ENCODE data around the gene TNFAIP2. TPM values are rescaled to one million over a fixed set of nuclear protein-coding genes. Genes with fewer than 3 reads are reported as not detected.
A peak's percentile ranks its signal among the peaks of the same experiment; 100 is the strongest.

The TNFAIP2 gene
- total RNA-seq, 1 experiment from 2014 or later: 87.3 TPM

DNA sequence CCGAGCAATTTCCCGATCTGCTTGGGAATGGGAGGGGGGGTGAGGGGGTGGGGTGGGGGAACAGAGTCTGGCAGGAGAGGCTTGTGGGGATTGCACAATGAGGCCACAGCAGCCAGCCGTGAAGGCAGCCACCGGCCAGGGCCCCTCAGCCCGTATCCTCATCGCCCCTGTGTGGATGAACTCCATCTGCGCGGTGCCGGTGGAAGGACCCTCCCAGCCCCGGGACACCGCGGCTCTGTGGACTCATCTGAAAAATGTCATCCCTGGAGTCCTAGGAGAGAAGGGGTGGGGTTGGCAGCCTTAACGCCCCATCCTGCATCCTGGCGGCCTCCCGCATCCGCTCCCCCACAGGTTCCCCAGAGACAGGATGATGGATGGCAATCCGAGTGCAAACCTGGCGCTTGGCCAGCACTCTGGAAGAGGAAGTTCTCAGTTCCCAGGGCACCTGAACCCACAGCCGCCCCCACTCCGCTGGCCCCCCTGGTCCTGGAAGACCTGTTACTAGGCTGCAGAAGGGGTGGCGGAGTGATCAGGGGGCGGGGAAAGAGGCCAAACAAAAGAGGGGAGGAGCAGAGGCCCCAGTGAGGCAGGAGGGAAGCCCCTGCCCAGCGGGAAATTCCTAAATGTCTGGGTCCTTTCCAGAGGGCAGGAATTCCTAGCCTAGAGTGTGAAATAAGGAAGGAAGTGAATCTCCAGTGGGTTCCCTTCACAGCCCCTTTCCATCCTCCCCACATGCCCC, 1.2 kb upstream of the TNFAIP2 start:
- Histone ChIP-seq H3K4me3 (ENCODE audit: low read length) (no peak overlapping the region), H3K27me3 (ENCODE audit: low read length) (no peaks in the 10 kb centered on the region), H3K9me2 (replicated peaks; ENCODE audit: low read length) (no peaks in the 10 kb centered on the region), H4K20me1 (ENCODE audit: low read length) (0 out of 2 replicates have a peak, but pooled peaks cover 6% of the 10 kb centered on the region), H3F3A (ENCODE audit: low read length, unreplicated experiment) (no peaks in the 10 kb centered on the region), H3K36me3 (ENCODE audit: low read depth, low read length) (no peaks in the 10 kb centered on the region), H3K4me1 (ENCODE audit: insufficient read depth, low read length) (peaks cover 32% of the 10 kb centered on the region), H3K27ac (ENCODE audit: low read length) (no peak overlapping the region), H3K9me3 (ENCODE audit: low read length) (no peaks in the 10 kb centered on the region), H3K79me2 (ENCODE audit: low read length) (peaks cover 35% of the 10 kb centered on the region), H3K9ac (ENCODE audit: low read length) (no peak overlapping the region), H2AFZ (ENCODE audit: low read length) (no peak overlapping the region), H3K4me2 (ENCODE audit: low read length) (peak overlapping the region; percentile 88; the same call in 1 of the 2 replicates)
- ChIA-PET POLR2A (ENCODE audit: unreplicated experiment) (no interaction called here), CTCF (no interaction called here)
- TF ChIP-seq, protein P1, sequence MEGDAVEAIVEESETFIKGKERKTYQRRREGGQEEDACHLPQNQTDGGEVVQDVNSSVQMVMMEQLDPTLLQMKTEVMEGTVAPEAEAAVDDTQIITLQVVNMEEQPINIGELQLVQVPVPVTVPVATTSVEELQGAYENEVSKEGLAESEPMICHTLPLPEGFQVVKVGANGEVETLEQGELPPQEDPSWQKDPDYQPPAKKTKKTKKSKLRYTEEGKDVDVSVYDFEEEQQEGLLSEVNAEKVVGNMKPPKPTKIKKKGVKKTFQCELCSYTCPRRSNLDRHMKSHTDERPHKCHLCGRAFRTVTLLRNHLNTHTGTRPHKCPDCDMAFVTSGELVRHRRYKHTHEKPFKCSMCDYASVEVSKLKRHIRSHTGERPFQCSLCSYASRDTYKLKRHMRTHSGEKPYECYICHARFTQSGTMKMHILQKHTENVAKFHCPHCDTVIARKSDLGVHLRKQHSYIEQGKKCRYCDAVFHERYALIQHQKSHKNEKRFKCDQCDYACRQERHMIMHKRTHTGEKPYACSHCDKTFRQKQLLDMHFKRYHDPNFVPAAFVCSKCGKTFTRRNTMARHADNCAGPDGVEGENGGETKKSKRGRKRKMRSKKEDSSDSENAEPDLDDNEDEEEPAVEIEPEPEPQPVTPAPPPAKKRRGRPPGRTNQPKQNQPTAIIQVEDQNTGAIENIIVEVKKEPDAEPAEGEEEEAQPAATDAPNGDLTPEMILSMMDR (conservative IDR thresholded peaks at IDR 0.05; ENCODE audit: low read depth, low read length): no peak
- TF ChIP-seq EZH2phosphoT487 (IDR thresholded peaks at IDR 0.05; ENCODE audit: borderline replicate concordance, low read length): no peak
- no peak for TF ChIP-seq EZH2 (IDR thresholded peaks at IDR 0.05; ENCODE audit: low read length, unreplicated experiment)
- no peak for ATAC-seq
- BruUV-seq (replicated peaks): no TSS peak
- DNase-seq: peak; percentile 65
- intact Hi-C loops (cut with micrococcal nuclease): no loop called here

DNA sequence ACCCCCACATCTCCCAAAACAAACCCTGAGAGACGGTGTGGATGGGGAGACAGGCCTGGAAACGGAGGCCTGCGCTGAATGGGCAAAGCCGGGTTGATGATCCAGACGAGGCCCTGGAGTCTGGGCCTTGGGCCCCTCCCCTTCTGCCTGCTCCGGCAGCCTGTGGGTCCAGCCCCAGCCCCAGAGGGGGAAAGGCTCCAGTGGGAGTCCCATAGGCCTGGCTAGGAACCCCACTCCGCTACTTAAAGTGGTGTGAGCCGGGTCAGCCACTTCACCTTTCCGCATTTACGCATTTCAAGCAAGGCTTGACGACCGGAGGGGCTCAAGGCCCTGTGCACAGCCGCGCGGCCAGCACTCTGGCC, 695 bp upstream of the TNFAIP2 start:
- ChIA-PET POLR2A (ENCODE audit: unreplicated experiment) (no interaction called here), CTCF (no interaction called here)
- H3K4me3 ChIP-seq (ENCODE audit: low read length): peak overlapping the region; percentile 80
- H3K27ac ChIP-seq (ENCODE audit: low read length): no peak overlapping the region
- TF ChIP-seq EZH2 (IDR thresholded peaks at IDR 0.05; ENCODE audit: low read length, unreplicated experiment) (no peak), EZH2phosphoT487 (IDR thresholded peaks at IDR 0.05; ENCODE audit: borderline replicate concordance, low read length) (no peak)
- TF ChIP-seq, protein P1 (conservative IDR thresholded peaks at IDR 0.05; ENCODE audit: low read depth, low read length): no peak
- no peaks in the 10 kb centered on the region for H3K9me2 ChIP-seq (replicated peaks; ENCODE audit: low read length)
- 0 out of 2 replicates have a peak overlapping the region, but pooled peaks have one; percentile 37 for H3K9ac ChIP-seq (ENCODE audit: low read length)
- H3K27me3 ChIP-seq (ENCODE audit: low read length): no peaks in the 10 kb centered on the region
- peaks cover 36% of the 10 kb centered on the region for H3K4me1 ChIP-seq (ENCODE audit: insufficient read depth, low read length)
- no peak for DNase-seq
- intact Hi-C loops (cut with micrococcal nuclease): no loop called here
- no peaks in the 10 kb centered on the region for H3K36me3 ChIP-seq (ENCODE audit: low read depth, low read length)
- H2AFZ ChIP-seq (ENCODE audit: low read length): peak overlapping the region; percentile 81
- no peaks in the 10 kb centered on the region for H3K9me3 ChIP-seq (ENCODE audit: low read length)
- no TSS peak for BruUV-seq (replicated peaks)
- H4K20me1 ChIP-seq (ENCODE audit: low read length): 0 out of 2 replicates have a peak, but pooled peaks cover 6% of the 10 kb centered on the region
- no peaks in the 10 kb centered on the region for H3F3A ChIP-seq (ENCODE audit: low read length, unreplicated experiment)
- H3K4me2 ChIP-seq (ENCODE audit: low read length): peak overlapping the region; percentile 88
- no peak for ATAC-seq
- H3K79me2 ChIP-seq (ENCODE audit: low read length): peaks cover 38% of the 10 kb centered on the region

All from PC-3 (cell line).